HG03565 (cell line): ENCODE measurements around the gene RASSF1.

Experiments
- ATAC-seq: cut with Tn5 transposase; IDR thresholded peaks from one replicate; pipeline ENCODE4 v1.9.1; 2021; ENCODE audit warnings: mild to moderate bottlenecking, moderate library complexity; ENCODE audit not compliant: unreplicated experiment

RASSF1 gene, protein sequence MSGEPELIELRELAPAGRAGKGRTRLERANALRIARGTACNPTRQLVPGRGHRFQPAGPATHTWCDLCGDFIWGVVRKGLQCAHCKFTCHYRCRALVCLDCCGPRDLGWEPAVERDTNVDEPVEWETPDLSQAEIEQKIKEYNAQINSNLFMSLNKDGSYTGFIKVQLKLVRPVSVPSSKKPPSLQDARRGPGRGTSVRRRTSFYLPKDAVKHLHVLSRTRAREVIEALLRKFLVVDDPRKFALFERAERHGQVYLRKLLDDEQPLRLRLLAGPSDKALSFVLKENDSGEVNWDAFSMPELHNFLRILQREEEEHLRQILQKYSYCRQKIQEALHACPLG

DNA sequence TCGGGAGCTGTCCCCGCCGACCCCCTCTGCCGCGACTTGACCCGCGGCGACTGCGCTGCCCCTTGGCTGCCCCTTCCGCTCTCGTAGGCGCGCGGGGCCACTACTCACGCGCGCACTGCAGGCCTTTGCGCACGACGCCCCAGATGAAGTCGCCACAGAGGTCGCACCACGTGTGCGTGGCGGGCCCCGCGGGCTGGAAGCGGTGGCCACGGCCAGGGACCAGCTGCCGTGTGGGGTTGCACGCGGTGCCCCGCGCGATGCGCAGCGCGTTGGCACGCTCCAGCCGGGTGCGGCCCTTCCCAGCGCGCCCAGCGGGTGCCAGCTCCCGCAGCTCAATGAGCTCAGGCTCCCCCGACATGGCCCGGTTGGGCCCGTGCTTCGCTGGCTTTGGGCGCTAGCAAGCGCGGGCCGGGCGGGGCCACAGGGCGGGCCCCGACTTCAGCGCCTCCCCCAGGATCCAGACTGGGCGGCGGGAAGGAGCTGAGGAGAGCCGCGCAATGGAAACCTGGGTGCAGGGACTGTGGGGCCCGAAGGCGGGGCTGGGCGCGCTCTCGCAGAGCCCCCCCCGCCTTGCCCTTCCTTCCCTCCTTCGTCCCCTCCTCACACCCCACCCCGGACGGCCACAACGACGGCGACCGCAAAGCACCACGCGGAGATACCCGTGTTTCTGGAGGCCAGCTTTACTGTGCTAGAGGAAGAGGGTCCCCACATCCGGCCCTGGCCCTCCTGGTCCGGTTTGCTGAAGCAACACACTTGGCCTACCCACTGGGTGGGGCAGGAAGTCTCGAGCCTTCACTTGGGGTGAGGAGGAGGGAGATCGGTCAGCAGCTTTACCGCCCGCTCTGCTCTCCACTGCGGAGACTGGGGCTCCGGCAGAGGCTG is at the start of gene RASSF1:
Gene RASSF1, minus strand, starts transcription at position 389 of the 882 bp plus-strand sequence. Its CDS starts 31 bp downstream, at position 358.
- ATAC-seq = no peak

DNA sequence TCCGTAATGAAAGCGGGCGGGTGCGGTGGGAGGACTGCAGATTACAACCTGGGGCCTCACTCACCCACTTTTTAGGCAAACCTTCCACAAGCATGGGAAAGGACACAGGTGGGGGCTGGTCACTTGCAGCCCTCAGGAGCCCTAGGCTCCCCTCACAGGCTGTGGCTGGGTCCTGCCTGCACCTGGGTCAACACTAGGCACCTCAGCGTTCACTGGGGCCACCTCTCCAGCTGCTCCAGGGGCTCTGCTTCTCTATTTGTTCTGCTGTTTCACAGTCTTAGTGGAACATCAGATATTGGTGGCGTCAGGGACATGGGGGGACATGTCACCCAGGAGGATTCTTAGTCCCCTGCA is 48.8 kb upstream of the RASSF1 start:
- no peak for ATAC-seq

DNA sequence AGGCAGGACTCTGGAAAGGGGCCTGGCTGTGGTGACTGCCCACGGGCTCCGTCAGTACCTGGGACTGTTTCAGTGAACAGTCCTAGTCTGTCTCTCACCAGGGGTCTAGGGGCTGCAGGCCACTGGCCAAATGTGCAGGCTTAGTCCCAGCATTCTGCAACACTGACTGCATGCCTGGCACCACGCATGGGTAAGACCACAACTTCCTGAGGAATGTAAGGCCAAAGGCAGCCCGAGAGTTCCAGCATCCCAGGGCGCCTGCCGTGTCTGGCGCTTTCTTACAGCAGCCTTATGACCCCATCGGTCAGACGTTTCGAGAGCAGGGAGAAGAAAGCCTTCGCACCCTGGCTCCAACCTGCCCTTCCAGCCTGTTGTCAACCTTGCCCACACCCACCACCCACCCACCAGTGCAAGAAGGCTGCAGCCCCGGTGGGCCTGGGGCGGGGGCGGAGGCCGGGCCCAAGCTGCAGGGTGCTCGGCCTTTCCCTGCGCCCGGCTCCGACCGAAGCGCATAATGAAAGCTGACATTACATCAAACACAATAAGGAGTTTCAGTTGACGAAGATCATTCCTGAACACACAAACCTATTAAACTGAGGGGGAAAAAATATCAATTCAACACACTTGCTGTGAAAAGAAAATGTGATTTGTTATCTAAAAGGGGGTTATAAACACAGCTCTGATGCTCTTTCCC is 48.2 kb upstream of the RASSF1 start:
- no peak for ATAC-seq

DNA sequence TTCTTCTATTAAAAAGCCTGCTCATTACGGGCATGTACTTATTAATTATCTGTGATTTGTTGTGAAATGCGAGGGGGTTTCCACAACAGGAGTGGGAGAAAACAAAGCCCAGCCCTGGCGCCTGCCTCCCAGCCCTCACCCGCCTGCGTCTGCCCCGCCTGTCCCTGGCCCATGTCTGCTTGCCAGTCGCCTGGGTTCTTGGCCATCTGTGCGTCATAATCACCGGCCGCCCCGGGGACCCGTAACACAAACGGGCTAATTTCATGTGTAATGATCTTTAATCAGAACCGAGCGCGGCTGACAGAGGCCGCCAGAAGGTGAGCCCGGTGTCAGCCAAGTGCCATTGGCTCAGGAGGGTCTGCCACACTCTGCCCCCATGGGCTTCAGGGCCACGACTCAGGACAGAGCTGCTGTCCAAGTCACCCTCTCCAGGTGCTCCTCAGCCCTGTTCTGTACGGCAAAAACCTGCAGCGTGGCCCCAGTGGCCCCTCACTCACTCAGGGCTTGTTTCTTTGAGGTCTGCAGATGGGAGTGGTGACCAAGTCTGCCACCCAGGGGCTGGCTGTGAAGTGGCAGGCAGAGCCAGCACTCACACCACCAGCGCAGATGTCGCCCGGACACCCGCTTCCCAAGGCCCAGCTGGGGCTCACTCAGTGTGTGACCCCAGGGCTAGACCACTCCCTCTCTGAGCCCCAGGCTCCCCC is 47.5 kb upstream of the RASSF1 start:
- ATAC-seq = no peak

DNA sequence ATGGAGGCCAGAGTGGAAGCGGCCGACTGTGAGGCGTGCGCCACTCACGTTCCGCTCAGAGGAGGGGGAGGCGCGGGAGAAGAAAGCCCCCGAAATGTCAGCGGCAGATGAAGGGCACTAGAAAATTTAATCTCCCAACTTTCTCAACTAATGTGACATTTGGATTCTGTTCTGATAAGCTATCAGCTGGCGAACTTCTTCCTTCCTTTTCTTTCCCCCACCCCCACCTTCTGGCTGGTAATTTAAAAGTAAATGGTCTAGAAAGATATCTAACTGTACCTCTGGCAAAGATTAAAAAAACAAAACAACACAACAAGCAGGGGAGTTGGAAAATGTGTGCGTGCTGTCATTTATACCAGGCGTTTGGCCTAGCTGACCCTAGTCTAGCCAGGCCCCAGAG is 45.1 kb upstream of the RASSF1 start:
- no peak for ATAC-seq

DNA sequence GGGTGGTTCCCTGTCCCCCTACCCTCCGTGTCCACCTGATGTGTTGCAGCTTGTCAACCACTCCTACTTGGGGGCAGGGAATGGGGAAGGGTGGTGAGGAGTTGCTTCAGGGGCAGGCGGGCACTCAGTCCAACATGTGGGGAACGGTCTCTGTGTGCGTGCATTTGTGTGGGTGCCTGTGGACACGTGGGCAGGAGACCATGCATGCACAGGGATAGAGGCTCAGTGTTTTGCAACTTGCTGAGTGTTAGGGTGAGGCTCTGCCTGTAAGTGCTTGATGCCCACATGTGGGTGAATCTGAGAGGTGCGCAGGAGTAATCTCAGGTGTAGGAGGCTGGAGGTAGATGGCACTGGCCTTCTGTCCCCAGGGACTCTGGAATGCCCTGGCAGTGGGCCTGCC is 43.1 kb upstream of the RASSF1 start:
- no peak for ATAC-seq

DNA sequence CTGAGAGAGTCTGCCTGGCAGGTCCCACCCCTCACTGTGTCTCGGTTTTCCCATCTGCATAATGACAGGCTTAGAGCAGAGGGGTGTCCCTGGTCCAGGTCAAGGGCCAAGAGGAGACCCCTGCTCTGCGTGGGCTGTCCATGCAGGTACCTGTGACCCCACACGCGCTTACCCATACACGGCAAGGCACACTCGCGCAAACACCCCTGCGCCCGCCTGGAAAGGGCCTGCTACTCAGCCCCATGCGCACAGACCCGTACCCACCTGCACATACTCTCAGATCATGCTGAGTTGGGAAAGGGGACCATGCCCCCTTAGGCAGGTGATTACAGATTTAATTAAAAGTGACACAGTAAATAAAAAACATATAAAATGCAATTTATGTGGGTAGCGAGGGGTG is 42.1 kb upstream of the RASSF1 start:
- ATAC-seq = no peak

DNA sequence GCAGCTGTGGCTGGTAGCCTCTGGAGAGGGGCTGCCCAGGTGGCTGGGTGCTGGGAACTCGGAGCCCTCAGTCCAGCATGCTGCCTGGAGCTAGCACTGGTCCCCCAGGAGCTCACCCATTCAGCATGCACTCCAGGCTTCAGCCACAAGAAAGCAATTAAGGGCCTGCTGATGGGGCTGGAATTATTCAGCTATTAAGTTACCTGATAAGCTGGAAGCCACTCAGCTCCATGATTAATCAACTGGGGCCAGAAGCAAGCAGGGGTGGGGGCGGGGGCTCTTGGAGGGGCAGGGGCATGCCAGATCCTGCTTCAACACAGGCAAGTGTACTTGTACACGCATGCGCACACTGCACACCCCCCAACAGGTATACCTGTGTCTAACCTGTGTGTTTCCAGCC is 40.7 kb upstream of the RASSF1 start:
- ATAC-seq = no peak

DNA sequence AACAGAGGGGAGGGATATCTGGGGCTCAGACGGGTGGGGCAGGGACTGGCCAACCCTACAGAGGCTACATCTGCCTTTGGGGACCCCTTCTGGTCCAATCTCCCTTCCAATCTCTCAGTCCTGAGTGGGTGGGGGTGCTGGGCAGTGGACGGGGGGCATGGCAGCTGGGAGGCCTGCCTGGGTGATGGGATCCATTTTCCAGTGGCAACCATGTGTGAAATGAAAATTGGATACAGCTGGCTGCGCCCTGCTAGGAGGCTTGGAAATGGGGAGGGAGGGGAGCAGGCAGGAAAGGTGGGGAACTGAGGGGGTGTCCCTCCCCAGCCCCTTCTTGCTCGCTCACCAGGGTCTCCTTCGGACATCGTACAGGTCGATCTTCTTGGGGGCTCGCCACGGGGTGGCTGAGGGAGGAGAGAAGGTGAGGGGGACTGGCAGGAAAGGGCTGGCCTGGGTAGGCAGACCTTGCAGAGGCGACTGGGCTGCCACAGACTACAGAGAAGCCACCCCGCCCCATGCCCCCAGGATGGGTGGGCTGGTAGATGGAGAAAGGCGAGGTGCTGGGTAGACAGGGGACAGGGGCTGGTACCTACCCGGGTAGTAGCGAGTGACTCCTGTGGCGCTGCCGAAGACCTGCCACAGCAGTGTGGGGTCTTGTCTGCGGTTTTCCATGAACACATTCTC is 39.9 kb upstream of the RASSF1 start:
- no peak for ATAC-seq

DNA sequence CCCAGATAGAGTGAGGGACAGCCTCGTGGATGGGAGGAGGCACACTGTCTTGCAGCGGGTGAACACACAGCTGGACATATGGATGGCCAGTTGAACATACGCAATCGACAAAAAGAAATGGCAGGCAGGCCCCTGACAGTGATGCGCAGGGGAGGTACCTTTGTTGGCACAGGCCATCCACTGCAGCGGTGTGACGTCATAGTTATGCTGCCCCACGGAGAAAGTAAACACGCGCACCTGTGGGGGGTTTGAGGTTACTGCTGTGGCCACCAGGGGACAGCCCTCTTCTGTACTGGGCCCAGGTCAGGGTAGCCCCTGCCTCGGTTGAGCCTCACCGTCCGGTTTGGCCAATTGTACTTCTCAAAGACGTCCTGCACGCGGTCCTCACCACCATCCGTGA is 38.1 kb upstream of the RASSF1 start:
- ATAC-seq = no peak

DNA sequence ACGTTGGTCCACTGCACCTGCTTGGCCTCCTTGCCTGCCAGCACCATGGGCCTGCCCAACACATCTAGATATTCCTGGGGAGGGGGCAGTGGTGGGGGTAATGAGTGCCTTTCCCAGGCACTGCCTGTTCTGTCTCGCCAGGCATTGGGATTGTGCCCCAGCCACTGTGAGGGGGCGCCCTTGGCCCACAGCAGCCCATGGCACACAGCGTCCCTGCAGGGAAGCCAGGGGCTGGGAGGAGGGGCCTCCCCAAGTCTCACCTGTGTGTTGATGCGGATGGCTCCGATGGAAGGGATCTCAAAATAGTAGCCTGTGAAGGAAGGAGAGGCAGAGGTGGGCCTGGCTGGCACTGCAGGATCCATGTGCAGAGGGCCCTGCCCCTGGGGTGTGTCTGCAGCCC is 37.4 kb upstream of the RASSF1 start:
- no peak for ATAC-seq

DNA sequence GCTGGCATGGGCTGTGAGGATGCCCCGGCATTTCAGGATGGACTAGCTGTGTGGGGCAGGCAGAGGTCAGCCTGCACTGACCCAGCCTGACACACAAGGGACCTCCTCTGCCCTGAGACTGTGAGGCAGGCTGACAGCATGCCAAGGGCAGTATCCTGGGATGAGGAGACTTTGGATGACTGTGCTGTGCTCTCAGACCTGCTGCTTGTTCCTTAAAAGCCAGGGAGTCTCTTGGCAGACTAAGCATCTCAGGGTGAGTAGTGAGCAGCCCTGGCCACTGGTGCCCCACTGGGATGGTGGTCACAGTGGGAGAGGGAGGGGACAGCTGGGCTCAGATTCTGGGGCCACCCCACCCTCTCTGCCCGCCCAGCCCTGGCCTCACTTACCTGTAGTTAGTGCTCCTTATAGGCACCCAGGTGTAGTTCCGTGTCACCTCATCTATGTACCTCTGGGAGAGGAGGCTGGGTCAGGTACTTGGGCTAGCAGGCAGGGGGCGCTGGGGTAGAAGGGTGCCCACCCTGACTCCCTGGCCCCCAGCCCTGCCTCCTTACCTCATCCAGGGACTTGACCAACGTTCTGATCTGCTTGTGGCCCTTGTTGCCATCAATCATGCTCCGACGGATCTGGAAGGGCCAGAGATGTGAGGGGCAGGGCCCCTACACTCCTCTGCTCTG is 34.8 kb upstream of the RASSF1 start:
- ATAC-seq = no peak

DNA sequence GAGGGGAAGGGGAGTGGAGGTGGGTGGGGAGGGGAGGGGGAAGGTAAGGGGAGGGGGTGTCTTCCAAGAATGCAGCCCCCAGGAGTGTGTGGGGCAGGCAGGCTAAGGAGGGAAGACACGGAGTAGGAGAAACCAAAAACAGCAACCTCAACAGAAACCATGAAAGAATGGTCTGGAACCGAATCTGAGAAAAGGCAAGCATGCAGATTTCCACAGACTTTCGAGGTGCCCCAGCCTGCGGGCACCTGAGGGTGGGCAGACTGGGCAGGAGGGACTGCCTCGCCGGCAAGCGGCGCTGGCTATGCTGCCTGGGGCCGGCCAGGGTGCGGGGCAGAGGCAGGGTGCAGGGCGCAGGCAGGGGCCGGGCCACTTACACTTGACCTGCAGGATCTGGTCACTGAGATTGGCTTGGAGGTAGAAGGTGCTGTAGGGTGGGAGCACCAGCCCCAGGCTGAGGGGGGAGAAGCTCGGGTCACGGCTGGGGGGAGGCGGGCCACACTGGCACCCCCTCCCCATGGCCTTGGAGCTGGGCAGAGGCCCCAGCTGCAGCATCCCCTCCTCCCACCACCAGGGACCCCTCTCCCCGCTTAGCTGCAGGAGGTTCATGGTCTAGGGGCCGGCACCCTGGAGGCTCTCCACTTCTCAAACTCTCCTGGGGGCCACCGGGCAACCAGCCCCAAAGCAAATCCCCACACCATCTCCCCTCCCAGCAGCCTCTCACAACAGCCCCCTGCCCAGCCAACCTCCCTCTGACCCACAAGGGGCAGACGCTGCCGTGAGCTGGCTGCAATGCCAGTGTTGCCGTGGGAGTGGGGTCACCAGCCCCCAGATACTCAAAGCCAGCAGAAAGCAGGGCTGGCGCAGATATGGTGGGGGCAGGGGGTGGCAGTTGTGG is 34.0 kb upstream of the RASSF1 start:
- ATAC-seq = no peak

DNA sequence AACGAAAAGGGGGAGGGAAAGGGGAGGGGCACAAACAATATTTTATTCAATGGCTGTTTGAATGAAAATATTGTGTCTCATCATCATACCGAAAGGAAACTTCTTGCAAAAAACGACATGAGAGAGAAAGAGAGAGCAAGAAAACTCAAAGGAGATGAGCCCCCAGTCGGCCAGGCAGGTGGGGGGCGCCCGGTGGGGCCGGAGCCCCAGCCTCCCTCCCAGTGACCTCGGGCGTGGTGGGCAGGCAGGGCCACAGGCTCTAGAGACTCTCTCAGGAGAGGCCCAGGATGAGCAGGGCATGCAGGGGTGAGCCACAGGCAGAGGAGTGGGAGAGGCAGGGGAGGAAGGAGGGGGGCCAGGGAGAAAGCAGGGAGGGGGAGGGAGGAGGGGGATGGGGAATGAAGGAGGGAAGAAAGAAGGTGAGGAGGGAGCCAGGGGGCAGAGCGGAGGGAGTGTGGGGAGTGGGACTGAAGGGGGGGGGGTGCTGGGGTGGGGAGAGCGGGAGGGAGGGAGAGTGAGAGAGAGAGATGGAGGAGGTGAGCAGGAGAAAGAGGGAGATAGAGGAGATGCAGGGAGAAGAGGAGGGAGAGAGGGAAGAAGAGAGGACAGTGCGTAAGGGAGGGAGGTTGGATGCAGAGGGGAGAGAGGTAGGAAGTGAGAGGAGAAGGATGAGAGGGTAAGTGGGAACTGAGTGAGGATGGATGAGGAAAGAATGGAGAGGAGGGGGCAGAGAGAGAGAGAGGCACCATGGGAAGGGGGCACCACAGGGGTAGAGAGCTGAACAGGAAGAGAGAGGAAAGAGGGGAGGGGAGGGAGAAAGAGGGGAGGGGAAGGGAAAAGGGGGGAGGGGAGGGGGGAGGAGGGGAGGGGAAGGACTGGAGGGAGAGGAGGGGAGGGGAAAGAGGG is 32.8 kb upstream of the RASSF1 start:
- ATAC-seq = no peak

DNA sequence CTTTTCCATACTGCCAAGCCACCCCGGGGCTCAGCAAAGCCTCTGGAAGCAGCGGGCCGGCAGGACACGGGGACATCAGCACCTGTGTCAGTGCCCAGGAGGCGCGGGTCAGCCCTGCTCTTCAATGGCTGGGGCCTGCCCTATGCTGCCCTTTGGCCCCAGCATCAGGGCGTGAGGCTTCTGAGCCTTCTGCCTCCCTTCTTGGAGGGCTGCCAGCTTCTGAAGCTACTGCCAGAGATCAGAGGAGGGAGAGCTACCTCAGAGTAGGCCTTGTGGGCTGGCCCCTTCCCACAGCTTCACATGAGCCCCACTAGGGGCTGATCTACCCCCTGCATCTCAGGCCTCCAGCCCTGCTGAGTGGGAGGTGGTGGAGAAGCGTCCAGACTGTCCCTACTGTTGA is 31.7 kb upstream of the RASSF1 start:
- ATAC-seq = no peak

DNA sequence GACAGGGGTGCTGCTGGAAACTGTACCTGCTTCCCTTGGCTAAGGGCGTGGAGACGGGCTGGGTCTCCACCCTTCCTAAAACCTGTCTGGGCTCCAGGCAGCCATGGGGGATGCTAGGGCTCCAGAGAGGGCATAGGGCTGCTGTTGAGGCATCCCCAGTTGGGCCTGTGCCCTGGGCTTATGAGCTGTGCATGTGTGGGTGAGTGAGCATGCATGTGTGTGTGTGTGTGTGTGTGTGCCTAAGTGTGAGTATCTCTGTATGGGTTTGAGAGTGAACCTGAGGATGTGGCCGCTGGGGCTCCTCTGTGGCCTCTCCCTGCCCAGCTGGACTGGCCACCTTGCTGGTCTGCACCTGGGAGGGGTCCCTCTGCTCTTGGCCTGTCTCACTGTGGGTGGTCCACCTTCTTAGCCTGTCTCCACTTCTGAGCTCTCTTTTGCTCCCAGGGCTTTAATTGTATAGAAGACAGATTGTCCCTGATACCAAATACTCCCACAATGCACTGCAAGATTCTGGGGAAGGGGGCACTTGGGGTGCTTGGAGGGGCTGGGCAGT is 30.6 kb upstream of the RASSF1 start:
- ATAC-seq = no peak

DNA sequence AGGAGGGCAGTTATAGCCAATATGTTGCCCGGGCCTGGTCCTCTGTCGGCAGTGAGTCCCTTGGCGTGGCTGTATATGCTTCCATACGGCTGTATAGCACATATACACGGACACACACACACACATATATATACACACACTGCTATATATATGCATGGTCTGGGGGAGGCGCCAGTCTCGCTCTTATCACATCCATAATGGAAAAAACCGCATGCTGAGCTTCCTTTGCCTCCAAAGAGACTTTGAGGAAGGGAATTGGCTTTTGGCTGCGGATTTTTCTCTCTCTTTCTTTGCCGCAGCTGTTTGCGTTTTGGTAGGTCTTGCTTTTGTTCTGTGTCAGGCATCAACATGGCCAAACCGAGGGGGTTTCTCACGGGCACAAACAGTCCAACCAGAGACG is 30.0 kb upstream of the RASSF1 start:
- ATAC-seq = no peak
